ENCODE results near the gene GAS7. TPM values are rescaled to one million over a fixed set of nuclear protein-coding genes. Genes with fewer than 3 reads are reported as not detected.

GAS7 gene
- total RNA-seq, 1 experiment from 2014 or later: 12.3 TPM

DNA sequence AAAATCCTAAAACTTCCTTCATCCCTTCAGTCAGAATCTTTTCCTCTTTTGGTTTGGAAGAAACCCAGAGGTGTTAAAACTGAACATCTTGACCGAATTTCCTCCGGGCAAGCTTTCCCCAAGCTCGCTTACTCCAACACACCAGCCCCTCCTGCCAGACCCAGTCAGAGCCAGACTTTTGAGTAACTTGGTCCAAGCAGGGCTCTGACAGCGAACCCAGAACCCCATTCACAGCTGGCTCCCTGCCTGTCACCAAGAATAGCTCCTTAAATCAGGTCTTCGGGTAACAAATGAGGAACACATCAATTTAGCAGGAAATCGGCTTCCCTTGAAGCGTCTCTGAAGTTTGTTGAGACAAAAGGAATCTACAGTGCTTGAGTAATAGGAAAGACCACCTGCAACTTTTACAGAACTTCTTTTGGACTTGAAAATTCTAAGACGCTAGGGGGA lies 27.3 kb downstream of the GAS7 start:
- Mint-ChIP-seq H3K4me3 (no peak overlapping the region), H3K9me3 (peaks cover 11% of the 10 kb centered on the region), H3K36me3 (peaks cover 4% of the 10 kb centered on the region; the same call in 1 of the 2 replicates), H3K27ac (peak overlapping the region; percentile 34; the same call in 1 of the 2 replicates), H3K27me3 (ENCODE audit: low read depth) (no peaks in the 10 kb centered on the region), H3K4me1 (peaks cover 18% of the 10 kb centered on the region)
- ChIA-PET POLR2A (no interaction called here), CTCF (interaction anchor here (0.6 to 1.6 kb wide), 6 partner anchors 9 to 266 kb away, joined by 3 to 6 read pairs (median 3); partner anchors contain the start of gene RCVRN)
- ATAC-seq (no peak), DNase-seq (ENCODE audit: low spot score) (no peak)
- TF ChIP-seq, protein P1, sequence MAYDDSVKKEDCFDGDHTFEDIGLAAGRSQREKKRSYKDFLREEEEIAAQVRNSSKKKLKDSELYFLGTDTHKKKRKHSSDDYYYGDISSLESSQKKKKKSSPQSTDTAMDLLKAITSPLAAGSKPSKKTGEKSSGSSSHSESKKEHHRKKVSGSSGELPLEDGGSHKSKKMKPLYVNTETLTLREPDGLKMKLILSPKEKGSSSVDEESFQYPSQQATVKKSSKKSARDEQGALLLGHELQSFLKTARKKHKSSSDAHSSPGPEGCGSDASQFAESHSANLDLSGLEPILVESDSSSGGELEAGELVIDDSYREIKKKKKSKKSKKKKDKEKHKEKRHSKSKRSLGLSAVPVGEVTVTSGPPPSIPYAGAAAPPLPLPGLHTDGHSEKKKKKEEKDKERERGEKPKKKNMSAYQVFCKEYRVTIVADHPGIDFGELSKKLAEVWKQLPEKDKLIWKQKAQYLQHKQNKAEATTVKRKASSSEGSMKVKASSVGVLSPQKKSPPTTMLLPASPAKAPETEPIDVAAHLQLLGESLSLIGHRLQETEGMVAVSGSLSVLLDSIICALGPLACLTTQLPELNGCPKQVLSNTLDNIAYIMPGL (CRISPR knock-in tag; IDR thresholded peaks at IDR 0.05): no peak
- TF ChIP-seq IRF2 (CRISPR knock-in tag; IDR thresholded peaks at IDR 0.05; ENCODE audit: borderline replicate concordance, low read depth) (no peak), JAZF1 (CRISPR knock-in tag; IDR thresholded peaks at IDR 0.05) (no peak), OVOL2 (CRISPR knock-in tag; IDR thresholded peaks at IDR 0.05; ENCODE audit: borderline replicate concordance) (no peak), ATF1 (CRISPR knock-in tag; IDR thresholded peaks at IDR 0.05) (no peak), FOXP1 (CRISPR knock-in tag; IDR thresholded peaks at IDR 0.05; ENCODE audit: borderline replicate concordance) (no peak), HMGA2 (CRISPR knock-in tag; IDR thresholded peaks at IDR 0.05) (no peak), ETV6 (CRISPR knock-in tag; IDR thresholded peaks at IDR 0.05) (no peak)
- TF ChIP-seq, protein P2, sequence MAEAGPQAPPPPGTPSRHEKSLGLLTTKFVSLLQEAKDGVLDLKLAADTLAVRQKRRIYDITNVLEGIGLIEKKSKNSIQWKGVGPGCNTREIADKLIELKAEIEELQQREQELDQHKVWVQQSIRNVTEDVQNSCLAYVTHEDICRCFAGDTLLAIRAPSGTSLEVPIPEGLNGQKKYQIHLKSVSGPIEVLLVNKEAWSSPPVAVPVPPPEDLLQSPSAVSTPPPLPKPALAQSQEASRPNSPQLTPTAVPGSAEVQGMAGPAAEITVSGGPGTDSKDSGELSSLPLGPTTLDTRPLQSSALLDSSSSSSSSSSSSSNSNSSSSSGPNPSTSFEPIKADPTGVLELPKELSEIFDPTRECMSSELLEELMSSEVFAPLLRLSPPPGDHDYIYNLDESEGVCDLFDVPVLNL (CRISPR knock-in tag; IDR thresholded peaks at IDR 0.05; ENCODE audit: borderline replicate concordance, low read depth): no peak
- TF ChIP-seq, protein P3, sequence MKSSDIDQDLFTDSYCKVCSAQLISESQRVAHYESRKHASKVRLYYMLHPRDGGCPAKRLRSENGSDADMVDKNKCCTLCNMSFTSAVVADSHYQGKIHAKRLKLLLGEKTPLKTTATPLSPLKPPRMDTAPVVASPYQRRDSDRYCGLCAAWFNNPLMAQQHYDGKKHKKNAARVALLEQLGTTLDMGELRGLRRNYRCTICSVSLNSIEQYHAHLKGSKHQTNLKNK (CRISPR knock-in tag; IDR thresholded peaks at IDR 0.05): no peak
- TF ChIP-seq, protein P4, sequence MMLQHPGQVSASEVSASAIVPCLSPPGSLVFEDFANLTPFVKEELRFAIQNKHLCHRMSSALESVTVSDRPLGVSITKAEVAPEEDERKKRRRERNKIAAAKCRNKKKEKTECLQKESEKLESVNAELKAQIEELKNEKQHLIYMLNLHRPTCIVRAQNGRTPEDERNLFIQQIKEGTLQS (CRISPR knock-in tag; conservative IDR thresholded peaks at IDR 0.05): no peak
- TF ChIP-seq, protein P5, sequence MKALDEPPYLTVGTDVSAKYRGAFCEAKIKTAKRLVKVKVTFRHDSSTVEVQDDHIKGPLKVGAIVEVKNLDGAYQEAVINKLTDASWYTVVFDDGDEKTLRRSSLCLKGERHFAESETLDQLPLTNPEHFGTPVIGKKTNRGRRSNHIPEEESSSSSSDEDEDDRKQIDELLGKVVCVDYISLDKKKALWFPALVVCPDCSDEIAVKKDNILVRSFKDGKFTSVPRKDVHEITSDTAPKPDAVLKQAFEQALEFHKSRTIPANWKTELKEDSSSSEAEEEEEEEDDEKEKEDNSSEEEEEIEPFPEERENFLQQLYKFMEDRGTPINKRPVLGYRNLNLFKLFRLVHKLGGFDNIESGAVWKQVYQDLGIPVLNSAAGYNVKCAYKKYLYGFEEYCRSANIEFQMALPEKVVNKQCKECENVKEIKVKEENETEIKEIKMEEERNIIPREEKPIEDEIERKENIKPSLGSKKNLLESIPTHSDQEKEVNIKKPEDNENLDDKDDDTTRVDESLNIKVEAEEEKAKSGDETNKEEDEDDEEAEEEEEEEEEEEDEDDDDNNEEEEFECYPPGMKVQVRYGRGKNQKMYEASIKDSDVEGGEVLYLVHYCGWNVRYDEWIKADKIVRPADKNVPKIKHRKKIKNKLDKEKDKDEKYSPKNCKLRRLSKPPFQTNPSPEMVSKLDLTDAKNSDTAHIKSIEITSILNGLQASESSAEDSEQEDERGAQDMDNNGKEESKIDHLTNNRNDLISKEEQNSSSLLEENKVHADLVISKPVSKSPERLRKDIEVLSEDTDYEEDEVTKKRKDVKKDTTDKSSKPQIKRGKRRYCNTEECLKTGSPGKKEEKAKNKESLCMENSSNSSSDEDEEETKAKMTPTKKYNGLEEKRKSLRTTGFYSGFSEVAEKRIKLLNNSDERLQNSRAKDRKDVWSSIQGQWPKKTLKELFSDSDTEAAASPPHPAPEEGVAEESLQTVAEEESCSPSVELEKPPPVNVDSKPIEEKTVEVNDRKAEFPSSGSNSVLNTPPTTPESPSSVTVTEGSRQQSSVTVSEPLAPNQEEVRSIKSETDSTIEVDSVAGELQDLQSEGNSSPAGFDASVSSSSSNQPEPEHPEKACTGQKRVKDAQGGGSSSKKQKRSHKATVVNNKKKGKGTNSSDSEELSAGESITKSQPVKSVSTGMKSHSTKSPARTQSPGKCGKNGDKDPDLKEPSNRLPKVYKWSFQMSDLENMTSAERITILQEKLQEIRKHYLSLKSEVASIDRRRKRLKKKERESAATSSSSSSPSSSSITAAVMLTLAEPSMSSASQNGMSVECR (CRISPR knock-in tag; IDR thresholded peaks at IDR 0.05; ENCODE audit: borderline replicate concordance): no peak
- TF ChIP-seq, protein P6, sequence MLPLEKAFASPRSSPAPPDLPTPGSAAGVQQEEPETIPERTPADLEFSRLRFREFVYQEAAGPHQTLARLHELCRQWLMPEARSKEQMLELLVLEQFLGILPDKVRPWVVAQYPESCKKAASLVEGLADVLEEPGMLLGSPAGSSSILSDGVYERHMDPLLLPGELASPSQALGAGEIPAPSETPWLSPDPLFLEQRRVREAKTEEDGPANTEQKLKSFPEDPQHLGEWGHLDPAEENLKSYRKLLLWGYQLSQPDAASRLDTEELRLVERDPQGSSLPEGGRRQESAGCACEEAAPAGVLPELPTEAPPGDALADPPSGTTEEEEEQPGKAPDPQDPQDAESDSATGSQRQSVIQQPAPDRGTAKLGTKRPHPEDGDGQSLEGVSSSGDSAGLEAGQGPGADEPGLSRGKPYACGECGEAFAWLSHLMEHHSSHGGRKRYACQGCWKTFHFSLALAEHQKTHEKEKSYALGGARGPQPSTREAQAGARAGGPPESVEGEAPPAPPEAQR (CRISPR knock-in tag; IDR thresholded peaks at IDR 0.05): no peak
- TF ChIP-seq, protein P7, sequence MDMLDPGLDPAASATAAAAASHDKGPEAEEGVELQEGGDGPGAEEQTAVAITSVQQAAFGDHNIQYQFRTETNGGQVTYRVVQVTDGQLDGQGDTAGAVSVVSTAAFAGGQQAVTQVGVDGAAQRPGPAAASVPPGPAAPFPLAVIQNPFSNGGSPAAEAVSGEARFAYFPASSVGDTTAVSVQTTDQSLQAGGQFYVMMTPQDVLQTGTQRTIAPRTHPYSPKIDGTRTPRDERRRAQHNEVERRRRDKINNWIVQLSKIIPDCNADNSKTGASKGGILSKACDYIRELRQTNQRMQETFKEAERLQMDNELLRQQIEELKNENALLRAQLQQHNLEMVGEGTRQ (CRISPR knock-in tag; IDR thresholded peaks at IDR 0.05): no peak
- TF ChIP-seq, protein P8, sequence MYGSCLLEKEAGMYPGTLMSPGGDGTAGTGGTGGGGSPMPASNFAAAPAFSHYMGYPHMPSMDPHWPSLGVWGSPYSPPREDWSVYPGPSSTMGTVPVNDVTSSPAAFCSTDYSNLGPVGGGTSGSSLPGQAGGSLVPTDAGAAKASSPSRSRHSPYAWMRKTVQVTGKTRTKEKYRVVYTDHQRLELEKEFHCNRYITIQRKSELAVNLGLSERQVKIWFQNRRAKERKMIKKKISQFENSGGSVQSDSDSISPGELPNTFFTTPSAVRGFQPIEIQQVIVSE (CRISPR knock-in tag; IDR thresholded peaks at IDR 0.05; ENCODE audit: borderline replicate concordance): no peak

Data from WTC11 (cell line).